ENCODE results near the gene LTBP2.

The LTBP2 gene

GRCh38 chr14:74572726-74573301 is 39.2 kb downstream of the LTBP2 start:
- DNase-seq = no peak
- TF ChIP-seq POLR2A (IDR thresholded peaks at IDR 0.05; ENCODE audit: low read length) (no peak), GATA1 (IDR thresholded peaks at IDR 0.05; ENCODE audit: low read depth, low read length) (no peak)

- no peak for DNase-seq
- TF ChIP-seq POLR2A (IDR thresholded peaks at IDR 0.05; ENCODE audit: low read length) = no peak
- TF ChIP-seq GATA1 (IDR thresholded peaks at IDR 0.05; ENCODE audit: low read depth, low read length) = no peak
Observed at GRCh38 chr14:74571901-74572725, 39.9 kb downstream of the LTBP2 start.

GRCh38 chr14:74571441-74571841 is 40.6 kb downstream of the LTBP2 start:
- DNase-seq = no peak
- TF ChIP-seq GATA1 (IDR thresholded peaks at IDR 0.05; ENCODE audit: low read depth, low read length) (no peak), POLR2A (IDR thresholded peaks at IDR 0.05; ENCODE audit: low read length) (no peak)

- no peak for DNase-seq
- no peak for TF ChIP-seq POLR2A (IDR thresholded peaks at IDR 0.05; ENCODE audit: low read length)
- no peak for TF ChIP-seq GATA1 (IDR thresholded peaks at IDR 0.05; ENCODE audit: low read depth, low read length)
Observed at GRCh38 chr14:74570696-74571095, 41.3 kb downstream of the LTBP2 start.

- DNase-seq = no peak
- TF ChIP-seq GATA1 (IDR thresholded peaks at IDR 0.05; ENCODE audit: low read depth, low read length) (no peak), POLR2A (IDR thresholded peaks at IDR 0.05; ENCODE audit: low read length) (no peak)
Observed at GRCh38 chr14:74569806-74570591, 42.0 kb downstream of the LTBP2 start.

- no peak for TF ChIP-seq GATA1 (IDR thresholded peaks at IDR 0.05; ENCODE audit: low read depth, low read length)
- TF ChIP-seq POLR2A (IDR thresholded peaks at IDR 0.05; ENCODE audit: low read length) = no peak
- no peak for DNase-seq
Observed at GRCh38 chr14:74569387-74569786, 42.6 kb downstream of the LTBP2 start.

GRCh38 chr14:74568911-74569310 is 43.1 kb downstream of the LTBP2 start:
- no peak for DNase-seq
- no peak for TF ChIP-seq GATA1 (IDR thresholded peaks at IDR 0.05; ENCODE audit: low read depth, low read length)
- TF ChIP-seq POLR2A (IDR thresholded peaks at IDR 0.05; ENCODE audit: low read length) = no peak

- TF ChIP-seq POLR2A (IDR thresholded peaks at IDR 0.05; ENCODE audit: low read length) = no peak
- no peak for TF ChIP-seq GATA1 (IDR thresholded peaks at IDR 0.05; ENCODE audit: low read depth, low read length)
Observed at GRCh38 chr14:74568380-74568649, 43.7 kb downstream of the LTBP2 start.

GRCh38 chr14:74567646-74568379 is 44.2 kb downstream of the LTBP2 start:
- DNase-seq = no peak
- TF ChIP-seq POLR2A (IDR thresholded peaks at IDR 0.05; ENCODE audit: low read length) (no peak), GATA1 (IDR thresholded peaks at IDR 0.05; ENCODE audit: low read depth, low read length) (no peak)

More at GRCh38 chr14:74568380-74568649, 43.7 kb downstream of the LTBP2 start:
- no peak for DNase-seq

- TF ChIP-seq GATA1 (IDR thresholded peaks at IDR 0.05; ENCODE audit: low read depth, low read length) = no peak
- no peak for TF ChIP-seq POLR2A (IDR thresholded peaks at IDR 0.05; ENCODE audit: low read length)
- DNase-seq = no peak
Observed at GRCh38 chr14:74567219-74567618, 44.8 kb downstream of the LTBP2 start.

- no peak for DNase-seq
- TF ChIP-seq GATA1 (IDR thresholded peaks at IDR 0.05; ENCODE audit: low read depth, low read length) = no peak
- no peak for TF ChIP-seq POLR2A (IDR thresholded peaks at IDR 0.05; ENCODE audit: low read length)
Observed at GRCh38 chr14:74566174-74567141, 45.6 kb downstream of the LTBP2 start.

- no peak for DNase-seq
Observed at GRCh38 chr14:74563586-74564159, 48.4 kb downstream of the LTBP2 start.

More at GRCh38 chr14:74563586-74564159, 48.4 kb downstream of the LTBP2 start:
- TF ChIP-seq GATA1 (IDR thresholded peaks at IDR 0.05; ENCODE audit: low read depth, low read length) = no peak
- no peak for TF ChIP-seq POLR2A (IDR thresholded peaks at IDR 0.05; ENCODE audit: low read length)
